Measurements from ENCODE around the gene PPP2R1A.
"Not testable (repeated sequence)": the region's sequence is repeated elsewhere in the genome, so short reads cannot be mapped to it uniquely, and the experiment has no call there.

DNA sequence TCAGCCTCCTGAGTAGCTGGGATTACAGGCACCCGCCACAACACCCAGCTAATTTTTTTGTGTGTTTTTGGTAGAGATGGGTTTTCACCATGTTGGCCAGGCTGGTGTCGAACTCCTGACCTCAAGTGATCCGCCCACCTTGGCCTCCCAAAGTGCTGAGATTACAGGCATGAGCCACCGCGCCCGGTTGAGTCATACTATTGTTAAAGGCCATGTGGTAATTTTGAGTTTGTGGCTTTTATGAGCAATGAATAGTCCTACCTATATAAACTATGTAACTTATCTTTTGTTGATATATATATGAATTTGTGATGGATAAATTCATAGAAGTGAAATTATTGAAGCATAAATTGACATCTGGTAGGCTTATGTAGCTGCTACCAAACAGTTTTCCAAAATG, 75.7 kb downstream of the PPP2R1A start:
- TF ChIP-seq MYC (IDR thresholded peaks at IDR 0.05; ENCODE audit: low read depth, low read length); POLR2A (IDR thresholded peaks at IDR 0.05; ENCODE audit: low read depth, low read length); JUN (IDR thresholded peaks at IDR 0.05; ENCODE audit: borderline replicate concordance, insufficient read depth, insufficient read length, low read depth); POLR2AphosphoS5 (IDR thresholded peaks at IDR 0.05; ENCODE audit: insufficient read depth, low read depth, low read length); EZH2 (IDR thresholded peaks at IDR 0.05; ENCODE audit: borderline replicate concordance, low read depth, low read length, severe bottlenecking); FOS (IDR thresholded peaks at IDR 0.05; ENCODE audit: borderline replicate concordance, insufficient read depth, low read length): not testable (repeated sequence)
- TF ChIP-seq, protein P1, sequence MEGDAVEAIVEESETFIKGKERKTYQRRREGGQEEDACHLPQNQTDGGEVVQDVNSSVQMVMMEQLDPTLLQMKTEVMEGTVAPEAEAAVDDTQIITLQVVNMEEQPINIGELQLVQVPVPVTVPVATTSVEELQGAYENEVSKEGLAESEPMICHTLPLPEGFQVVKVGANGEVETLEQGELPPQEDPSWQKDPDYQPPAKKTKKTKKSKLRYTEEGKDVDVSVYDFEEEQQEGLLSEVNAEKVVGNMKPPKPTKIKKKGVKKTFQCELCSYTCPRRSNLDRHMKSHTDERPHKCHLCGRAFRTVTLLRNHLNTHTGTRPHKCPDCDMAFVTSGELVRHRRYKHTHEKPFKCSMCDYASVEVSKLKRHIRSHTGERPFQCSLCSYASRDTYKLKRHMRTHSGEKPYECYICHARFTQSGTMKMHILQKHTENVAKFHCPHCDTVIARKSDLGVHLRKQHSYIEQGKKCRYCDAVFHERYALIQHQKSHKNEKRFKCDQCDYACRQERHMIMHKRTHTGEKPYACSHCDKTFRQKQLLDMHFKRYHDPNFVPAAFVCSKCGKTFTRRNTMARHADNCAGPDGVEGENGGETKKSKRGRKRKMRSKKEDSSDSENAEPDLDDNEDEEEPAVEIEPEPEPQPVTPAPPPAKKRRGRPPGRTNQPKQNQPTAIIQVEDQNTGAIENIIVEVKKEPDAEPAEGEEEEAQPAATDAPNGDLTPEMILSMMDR (IDR thresholded peaks at IDR 0.05; ENCODE audit: extremely low read depth in 1 of 2, insufficient read depth in 1 of 2, low read depth in 1 of 2, low read length in 2 of 2), result not testable (repeated sequence)
- TF ChIP-seq, protein P2, sequence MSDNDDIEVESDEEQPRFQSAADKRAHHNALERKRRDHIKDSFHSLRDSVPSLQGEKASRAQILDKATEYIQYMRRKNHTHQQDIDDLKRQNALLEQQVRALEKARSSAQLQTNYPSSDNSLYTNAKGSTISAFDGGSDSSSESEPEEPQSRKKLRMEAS (IDR thresholded peaks at IDR 0.05; ENCODE audit: insufficient read depth, insufficient read length), result not testable (repeated sequence)
